Activated CD8-positive, alpha-beta memory T cell treated with anti-CD3 and anti-CD28 coated beads for 4 hours (primary cell): ENCODE measurements around the gene PLAC9.

Source experiments
- DNase-seq, 2 donors: peaks; one replicate each; pipeline ENCODE4 v3.0.0-alpha.2; 2020; ENCODE audit warnings: low read depth in 2 of 2

The PLAC9 gene

DNA sequence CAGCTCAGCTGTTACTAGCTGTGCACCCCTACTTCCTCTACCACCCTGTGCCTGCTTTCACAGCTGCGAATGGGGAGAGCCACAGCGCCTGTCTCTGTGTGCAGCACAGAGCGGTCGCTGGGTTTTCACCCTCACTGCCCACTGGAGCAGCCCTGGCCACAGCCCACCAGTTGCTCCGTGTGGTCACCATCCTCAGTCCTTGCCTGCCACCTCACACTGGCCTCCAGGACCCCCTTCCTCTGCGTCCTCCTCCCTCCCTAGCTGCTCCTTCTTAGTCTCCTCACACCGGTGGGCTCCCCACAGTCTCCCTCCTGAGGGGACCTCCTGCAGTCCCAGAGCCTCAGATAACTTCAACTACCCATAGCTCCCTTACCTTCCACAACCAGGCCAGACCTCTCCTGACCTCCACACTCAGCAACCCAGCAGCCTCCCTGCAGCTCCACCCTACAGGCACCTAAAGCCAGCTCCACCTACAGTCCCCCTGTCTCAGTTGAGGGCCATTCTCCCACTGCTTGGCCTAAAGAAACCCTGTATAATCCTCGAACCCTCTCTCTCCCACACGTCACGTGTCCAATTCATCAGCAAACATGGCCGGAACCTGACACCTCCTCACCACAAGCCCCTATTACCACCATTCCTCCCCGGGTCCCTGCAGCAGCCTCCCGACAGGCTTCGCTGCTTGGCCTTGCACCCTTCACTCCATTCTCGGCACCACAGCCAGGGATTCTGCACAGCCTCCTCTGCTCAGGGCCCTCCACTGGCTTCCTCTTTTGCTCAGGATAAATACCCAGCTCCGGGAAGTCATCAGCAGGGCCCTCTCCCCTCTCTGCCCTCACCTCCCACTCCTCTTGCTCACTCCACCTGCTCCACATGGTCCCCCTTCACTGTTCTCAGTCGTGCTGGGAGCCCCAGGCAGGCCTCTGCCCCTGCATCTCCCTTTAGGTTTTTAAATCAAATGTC, 28.1 kb downstream of the PLAC9 start:
- no peak for DNase-seq

DNA sequence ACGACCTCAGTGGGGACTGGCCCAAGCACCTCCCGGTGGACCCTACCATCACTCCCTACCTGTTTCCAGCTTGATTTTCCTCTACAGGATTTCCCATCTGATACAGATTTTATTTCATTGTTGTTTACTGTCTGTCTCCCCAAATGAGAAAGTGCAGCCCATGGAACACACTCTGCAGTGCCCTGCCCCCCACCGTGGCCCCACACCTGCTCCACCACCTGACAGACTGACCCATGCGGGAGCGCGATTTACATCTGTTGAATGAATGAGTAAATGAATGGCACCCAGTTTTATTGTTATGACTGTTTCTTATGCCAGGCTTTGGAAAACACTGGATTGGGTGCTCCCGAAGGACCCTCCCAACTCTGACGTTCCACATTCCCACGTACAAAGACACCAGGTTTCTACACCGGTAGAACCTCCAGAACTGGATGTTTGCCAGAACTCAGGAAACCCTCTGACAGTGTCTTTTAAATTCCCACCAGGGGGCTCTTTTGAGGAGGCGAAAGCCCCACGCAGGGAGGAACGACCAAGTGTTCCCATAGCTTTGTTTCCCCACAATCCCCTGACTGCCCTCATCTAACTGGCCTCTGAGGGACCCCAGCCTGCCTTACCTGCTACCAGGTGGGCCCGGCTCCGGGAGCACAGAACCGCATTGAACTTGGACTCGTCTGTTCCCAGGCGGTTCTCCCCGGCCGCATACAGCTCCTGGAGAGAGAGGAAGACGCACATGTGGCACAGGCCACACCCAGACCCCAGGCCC, 29.0 kb downstream of the PLAC9 start:
- no peak for DNase-seq

DNA sequence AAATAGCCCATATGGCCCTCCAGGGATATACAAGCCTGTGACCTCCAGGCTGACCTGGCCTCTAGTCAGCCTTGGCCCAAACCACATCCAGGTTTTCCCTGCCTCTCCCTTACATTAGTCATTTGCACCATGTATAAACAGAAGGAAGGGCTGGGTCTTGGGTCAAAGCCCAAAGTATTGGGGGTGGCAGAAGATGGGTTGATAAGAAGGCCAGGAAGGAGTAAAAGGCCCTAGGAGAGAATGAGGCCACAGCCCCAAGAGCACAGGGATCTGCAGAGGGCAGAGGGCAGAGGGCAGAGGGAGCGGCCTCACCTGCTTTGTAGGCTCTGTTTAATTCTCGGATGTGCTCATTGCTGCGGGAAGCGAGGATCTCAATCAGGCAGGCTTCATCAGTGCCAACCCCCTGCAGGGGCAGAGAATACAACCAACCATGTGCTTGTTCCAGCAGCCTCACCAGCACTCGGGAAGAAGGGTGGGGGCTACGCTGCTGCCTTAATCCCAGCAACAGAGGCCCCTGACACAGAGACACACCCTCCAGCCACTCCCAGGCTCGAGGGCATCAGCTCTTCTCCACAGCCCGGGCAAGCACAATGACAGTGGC, 31.3 kb downstream of the PLAC9 start:
- DNase-seq, result no peak

DNA sequence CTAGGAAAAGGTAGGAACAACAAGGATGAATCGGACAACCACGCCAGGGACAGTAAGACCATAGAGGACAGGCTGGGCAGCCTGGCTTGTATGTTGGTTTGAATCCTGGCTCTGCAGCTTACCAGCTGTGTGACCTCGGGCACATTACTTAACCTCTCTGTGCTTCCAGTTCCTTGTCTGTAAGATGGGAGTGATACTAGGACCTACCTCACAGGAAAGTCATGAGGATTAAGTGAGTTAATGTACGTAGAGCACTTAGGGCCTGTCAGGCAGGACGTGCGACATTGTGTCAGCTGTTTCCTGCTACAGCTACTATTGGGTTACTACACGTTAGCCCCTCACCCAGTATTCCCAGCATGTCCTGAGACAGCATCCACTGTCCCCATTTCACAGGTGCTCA, 32.1 kb downstream of the PLAC9 start:
- DNase-seq, result no peak

DNA sequence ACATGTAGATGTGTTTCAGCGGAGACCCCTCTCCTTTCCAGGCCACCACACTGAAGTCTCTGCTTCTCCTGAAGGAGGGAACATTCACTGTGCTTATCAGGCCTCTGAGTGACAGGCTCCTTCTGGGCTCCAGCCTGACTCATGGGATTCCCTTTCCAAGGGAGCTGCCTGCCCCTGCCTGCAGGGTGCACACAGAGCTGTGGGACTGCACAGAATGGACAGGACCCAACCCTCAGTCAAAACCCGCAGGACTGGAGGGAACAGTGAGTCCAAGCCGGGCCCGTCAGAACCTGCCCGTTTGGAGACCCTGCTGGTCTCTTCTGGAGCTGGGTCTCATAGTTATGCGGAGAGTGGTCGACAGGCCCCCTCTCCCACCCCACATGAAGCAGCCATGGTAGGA, 32.6 kb downstream of the PLAC9 start:
- DNase-seq, result no peak

DNA sequence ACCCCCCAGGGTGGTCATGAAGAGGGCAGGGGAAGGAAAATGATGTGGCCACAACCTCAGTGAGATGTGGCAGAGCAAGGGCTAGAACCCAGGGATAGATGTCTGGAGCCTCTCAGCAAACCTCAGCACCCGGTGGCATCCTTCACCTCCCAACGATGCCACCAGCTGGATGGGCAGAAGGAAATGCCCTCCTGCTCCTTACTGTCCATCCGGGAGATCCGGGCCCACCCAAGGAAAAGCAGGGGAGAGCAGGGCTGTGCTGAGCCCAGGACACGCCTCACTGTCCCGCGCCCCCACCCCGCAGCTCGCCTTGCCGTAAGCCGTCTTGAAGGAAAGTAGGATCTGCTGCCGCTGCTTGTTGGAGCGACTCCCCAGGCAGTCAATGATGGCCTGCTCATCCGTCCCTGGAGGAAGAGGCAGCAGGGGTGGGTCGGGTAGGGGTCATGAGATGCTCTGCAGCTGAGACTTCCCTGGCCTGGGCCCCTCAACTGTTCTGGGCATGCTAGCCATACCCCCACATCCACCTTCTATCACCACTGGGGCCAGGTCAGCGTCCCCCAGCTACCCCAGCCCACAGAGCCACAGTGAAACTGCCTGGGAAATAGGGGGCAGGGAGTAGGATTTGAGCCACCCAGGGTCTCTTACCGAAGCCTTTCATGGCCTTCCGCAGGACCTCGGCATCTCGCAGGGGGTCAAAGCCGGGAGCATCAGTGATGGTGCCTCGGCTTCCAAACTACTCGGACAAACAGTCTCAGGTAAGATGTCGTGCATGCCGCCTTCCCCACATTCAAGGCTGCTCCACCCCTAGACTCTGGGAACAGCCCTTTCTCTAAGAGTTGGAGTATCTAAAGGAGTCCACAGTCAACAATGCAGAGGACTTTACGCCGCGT, 34.3 kb downstream of the PLAC9 start:
- no peak for DNase-seq

DNA sequence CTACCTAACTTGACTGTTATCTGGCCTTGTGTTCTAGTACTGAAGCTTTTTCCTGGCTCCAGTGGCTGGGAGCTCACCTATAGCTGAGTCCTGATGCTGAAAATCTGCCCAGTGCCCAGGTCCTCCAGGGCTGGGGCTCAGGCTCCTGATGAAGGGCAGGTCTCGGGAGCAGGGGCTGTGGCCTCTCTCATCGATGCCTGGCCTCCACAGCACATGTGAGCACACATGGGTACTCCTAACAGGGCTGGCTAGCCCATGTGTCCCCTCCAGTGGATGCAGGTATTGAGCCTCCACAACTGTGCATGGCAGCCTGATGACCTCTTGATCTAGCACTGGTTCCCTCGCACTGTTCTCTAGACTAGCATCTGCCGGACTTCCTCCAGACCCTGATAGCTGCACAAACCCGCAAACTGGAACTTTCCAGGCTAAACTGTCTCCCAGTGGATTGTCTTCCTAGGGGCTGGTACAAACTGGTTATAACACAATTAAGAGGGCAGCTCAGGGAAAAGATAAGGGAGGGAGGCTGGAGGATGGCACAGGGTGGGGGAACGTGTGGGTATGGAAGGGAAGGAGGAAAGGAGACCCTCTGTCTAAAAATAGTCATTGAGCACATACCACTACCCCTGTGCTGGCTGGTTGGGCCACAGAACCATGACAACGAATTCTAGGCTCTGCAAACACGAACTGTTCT, 35.1 kb downstream of the PLAC9 start:
- no peak for DNase-seq

DNA sequence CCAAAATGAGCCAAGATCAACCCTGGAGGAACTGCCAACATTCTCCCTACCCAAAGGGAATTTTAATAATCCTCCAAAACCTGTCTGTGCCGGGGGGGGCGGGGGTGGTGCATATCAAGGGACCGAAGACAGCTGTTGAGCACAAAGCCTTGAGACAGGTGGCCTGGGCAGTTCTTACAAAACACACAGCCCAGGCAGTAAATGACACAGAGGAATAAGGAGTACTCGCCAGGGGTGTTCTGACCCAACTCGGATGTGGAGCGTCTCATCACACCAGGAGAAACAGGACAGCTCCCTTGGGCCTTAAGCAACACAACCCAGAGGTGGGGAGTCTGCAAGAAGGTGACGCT, 35.6 kb downstream of the PLAC9 start:
- no peak for DNase-seq

DNA sequence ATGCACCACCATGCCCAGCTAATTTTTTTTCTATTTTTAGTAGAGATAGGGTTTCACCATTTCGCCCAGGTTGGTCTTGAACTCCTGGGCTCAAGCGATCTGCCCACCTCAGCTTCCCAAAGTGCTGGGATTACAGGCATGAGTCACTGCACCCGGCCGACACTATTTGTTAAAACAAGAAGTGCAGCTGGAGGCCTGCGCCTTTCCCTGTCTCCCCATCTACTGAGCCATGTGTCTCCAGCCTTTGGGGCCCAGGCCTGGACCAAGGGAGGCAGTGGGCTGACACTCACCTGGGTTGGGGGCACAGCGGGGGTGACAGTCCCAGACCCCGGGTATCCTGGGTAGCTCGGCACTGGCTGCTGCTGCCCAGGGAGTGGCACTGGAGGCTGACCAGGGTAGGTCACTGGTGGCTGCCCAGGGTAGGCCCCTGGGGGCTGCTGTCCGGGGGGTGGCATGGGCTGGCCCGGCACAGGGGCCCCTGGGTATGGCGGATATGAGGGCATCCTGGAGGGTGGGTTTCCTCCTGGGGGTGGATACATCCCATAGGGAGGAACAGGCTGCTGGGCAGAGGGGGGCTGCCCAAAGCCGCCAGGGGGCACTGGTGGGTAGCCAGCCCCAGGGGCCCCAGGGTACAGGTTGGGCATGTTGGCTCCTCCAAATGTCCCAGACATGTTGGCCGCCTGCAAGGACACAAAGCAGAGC, 36.3 kb downstream of the PLAC9 start:
- no peak for DNase-seq

DNA sequence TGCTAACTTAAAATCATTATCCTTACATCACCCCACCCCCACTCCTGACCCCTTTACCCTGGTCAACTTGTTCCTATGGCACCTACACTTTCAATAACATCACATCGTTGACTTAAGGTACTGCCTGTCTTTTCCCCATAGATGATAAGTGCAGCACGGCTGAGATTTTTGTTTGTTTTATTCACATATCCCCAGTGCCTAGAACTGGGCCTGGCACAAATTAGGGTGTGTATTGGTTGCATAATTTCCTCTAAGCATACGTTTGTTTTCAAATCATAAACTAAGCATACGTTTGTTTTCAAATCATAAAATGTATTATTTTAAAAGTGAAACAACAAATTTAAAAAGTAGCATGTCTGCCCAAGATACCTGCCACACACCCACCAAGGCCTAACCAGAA, 37.5 kb downstream of the PLAC9 start:
- no peak for DNase-seq

DNA sequence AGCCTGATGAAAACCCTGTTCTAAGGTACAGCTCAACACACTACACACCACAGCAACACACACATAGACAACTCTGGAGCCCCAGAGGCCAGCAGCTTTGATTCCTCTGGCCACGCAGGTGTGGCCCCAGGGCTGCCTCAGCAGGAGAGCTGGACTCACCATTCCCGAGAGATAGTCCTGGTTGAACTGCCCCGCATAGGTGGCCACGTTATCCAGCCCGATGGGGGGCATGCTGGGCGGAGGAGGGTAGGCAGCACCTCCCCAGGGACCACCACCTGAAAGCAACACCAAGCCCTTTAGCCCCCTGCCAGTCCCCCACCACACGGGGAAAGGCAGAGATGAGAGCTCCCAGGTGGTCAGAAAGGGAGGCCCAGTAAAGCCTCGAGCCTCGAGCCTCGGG, 38.1 kb downstream of the PLAC9 start:
- DNase-seq, result no peak

DNA sequence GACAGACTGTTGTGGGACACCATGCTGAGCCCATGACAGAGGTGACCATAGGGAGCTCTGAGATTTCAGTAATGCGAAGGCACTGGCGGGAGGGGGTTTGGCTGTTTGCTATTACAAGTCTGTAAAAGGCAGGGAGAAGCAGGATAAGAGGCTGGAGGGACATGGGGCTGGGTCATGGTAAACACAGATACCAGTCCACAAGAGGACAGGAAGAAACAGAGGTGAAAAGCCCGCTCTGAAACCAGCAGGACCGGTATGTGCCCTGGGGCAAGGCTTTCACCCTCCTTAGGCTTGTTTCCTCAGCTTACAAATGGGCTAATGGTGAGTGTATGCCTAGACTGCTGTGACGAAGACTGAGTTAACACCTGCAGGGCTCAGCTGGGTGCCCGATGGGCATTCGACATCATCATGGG, 38.7 kb downstream of the PLAC9 start:
- DNase-seq, result no peak

DNA sequence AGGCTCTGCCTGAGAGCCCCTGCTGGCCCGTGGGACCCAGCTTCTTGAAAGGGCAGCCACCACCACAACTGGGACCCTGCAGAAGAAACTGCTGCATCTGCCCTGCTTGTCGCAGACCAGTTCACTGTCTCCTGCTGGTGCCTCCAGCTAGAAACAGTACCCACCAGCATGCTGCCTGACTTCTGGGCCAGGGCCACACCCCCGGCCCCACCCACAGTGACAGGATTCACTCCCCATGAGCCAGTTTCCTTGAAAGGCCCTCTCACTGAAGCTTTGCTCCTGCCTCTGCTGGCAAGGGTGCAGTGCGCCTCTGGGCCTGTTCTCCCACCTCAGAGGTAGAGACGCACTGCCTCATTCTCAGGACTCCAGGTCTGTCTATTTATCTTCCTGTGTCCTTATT, 40.4 kb downstream of the PLAC9 start:
- DNase-seq, result no peak

DNA sequence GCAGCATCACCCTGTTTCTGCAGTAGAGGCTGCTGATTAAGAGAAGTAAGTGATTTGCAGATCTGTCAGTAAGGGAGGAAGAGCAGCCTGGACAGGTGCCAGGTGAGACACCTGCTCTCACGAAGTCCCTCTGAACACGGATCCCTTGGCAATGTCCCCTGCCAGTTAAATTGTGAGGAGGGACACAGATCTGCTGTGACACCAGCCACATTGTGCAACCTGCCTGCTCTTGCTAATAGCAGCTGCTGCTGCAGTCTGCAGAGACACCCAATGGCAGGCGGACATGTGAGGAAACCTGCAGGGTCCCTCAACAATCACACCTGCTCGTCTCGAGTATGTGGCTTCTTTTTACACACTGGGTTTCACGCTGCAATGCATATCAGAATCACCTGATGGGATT, 40.9 kb downstream of the PLAC9 start:
- DNase-seq, result no peak

DNA sequence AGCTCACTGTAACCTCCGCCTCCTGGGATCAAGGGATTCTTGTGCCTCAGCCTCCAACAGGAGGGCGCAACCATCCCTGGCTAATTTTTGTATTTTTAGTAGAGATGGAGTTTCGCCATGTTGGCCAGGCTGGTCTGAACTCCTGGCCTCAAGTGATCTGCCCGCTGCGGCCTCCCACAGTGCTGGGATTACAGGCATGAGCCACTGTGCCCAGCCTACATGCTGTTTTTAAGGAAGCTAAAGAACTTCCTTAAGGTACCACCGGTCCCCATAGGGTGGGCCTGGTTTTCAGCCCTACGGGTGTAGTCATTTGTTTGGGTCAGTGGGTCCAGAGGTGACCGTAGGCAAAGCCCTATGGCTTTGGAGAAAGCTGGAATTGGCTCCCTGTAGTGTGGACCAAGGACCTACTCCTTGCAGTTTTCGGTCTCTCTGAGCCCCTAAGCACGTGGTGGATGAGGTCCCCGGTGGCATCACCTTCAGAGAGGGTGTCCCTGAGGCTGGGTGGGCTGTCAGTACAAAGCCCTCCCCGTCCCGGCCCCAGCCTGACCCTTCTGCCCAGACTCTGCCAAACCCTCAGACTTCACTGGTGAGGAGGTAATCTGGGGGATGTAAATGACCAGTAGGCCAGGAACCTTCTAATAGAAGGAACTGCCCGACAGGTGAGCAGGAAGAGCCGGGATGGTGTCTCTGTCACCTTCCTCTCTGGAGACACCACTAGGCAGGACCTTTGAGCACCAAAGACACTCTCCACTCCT, 42.3 kb downstream of the PLAC9 start:
- DNase-seq, result no peak

DNA sequence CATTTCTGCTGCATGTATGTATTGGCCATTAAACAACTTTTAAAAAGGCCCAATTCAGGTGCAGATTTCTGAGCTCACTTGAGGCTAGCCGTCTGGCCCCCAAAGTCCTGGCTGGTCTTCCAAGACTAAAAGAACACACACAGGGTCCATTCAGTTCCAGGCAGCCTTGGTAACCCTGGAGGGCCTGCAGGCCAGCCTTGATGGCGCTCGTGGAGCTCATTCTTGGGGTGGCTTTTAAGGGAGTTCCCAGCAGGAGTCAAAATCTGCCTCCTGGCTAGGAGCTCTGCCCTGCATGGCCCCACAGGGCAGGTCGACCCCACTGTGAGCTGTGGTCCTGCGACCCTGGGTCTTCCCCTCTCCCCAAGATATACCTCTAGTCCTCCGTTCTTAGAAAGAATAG, 44.0 kb downstream of the PLAC9 start:
- DNase-seq, result no peak

DNA sequence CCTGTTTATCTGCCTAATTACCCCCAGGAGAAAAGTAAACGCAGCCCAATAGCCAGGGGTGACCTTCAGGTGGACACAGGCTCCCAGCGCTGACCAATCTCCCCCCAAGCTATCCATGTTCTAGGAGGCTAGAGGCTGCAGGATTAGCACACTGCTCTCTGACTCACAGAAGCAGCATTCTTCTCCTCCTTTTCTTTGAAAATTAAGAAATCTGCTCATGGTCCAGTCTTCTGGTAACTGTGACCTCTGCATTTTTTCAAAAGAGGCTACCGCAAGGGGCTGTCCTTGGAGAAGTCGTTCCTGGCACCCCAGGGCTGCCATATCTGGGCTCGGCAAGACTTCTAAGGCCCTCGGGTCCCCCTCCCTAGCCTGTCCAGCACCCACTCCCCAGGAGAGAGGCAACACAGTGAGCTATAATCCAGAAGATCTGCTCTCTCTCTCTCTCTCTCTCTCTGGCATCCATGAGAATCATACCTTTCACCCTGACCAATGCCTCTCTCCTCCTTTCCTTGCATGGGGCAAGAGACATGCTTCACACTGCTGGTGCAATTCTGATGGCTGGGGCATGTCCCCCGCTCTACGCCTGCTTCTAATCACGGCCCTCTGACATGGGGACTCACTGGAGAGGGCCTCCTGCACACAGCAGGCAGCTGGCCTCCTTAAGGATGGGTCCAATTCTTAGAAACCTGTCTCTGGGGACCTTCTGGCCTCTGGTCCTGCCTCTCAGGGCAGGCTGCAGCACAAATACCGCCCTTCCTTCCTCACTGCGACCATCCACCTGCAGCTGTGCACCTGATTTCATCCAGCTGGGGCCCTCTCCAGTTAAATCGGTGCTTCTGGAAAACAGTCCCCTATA, 45.5 kb downstream of the PLAC9 start:
- no peak for DNase-seq

DNA sequence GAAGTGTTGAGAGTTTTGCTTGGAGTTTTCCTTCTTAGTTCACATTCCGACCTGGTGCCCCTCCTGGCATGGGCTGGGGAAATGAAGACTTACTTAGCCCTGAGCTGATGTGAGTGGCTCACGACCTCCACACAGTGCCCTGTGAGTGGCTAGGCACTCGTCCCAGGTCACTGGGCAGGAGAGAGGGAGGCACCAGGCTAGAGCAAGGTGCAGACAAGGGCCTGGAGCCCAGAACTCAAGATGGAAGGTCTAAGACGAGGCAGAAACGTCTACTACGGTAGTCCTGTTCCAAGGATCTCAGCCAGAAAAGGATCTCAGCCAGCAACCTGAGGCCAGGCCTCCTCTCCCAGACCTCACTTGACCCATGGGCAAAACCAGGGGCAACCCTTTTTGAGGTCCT, 50.5 kb downstream of the PLAC9 start:
- DNase-seq, result no peak

DNA sequence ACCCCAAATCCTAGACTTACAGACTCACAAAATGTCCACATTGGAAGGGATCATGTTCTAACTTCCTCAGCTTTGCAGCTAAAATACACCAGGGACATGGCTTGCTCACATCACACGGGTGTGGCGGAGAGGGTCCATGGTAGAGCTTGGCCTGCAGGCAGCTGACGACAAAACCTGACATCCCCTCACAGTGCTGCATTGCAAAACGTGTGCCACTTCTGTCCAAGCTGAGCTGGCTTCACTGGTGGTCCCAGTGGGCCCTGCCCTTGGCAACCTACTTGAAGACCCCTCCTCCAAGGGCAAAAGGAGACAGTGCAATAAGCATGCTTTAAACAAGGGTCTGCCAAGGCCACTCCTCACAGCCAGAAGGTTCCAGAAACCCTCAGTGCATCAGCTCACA, 50.9 kb downstream of the PLAC9 start:
- DNase-seq, result no peak
